ENCODE data around the gene ARPC5.

ARPC5 gene

DNA sequence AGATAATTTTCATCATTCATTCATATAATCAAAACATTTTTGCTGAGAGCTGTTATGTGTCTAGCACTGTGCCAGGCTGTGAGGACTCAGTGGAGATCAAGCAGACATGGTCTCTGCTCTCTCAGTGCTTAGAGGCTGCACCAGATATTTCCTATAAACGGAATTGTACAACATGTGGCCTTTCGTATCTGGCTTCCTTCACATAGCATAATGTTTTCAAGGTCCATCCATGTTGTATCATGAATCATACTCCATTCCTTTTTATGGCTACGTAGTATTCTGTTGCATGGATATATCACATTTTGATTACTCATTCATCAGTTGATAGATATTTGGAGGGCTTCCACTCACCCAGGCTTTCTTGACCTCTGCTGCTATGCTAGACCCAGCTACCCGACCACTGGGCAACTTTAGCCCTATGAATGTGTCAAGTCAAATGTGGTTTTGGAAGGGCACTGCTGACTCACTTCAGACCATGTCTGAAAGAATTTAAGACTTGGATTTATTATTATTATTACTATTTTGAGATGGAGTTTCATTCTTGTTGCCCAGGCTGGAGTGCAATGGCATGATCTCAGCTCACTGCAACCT lies 63.8 kb downstream of the ARPC5 start:
- Histone ChIP-seq H3K4me3 (no peak overlapping the region), H3K36me3 (no peaks in the 10 kb centered on the region), H3K9me3 (no peaks in the 10 kb centered on the region), H3K27me3 (no peaks in the 10 kb centered on the region), H3K27ac (peak overlapping the region in 1 of 2 donors; percentile 49), H3K4me1 (peaks cover 0 to 67% (median 30%) of the 10 kb centered on the region in 4 donors)
- intact Hi-C loops (cut with DNase I; ENCODE audit: low total_unique reads), result no loop called here
- no peak for DNase-seq
- TF ChIP-seq, protein P1, sequence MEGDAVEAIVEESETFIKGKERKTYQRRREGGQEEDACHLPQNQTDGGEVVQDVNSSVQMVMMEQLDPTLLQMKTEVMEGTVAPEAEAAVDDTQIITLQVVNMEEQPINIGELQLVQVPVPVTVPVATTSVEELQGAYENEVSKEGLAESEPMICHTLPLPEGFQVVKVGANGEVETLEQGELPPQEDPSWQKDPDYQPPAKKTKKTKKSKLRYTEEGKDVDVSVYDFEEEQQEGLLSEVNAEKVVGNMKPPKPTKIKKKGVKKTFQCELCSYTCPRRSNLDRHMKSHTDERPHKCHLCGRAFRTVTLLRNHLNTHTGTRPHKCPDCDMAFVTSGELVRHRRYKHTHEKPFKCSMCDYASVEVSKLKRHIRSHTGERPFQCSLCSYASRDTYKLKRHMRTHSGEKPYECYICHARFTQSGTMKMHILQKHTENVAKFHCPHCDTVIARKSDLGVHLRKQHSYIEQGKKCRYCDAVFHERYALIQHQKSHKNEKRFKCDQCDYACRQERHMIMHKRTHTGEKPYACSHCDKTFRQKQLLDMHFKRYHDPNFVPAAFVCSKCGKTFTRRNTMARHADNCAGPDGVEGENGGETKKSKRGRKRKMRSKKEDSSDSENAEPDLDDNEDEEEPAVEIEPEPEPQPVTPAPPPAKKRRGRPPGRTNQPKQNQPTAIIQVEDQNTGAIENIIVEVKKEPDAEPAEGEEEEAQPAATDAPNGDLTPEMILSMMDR (IDR thresholded peaks at IDR 0.05), result no peak

Data from tibial artery (tissue), 4 donors.